CD14-positive monocyte (primary cell): Measurements from ENCODE around the gene GAREM2. TPM values are rescaled to one million over a fixed set of nuclear protein-coding genes. Genes with fewer than 3 reads are reported as not detected.

Experiments
- DNase-seq, 3 donors: peaks; one replicate each; pipeline ENCODE4 v3.0.0-alpha.2; 2011 to 2022
- H2AFZ ChIP-seq: 2 replicates; pipeline ENCODE4 v1.6.0; 2012; ENCODE audit warnings: mild to moderate bottlenecking, low read depth, low read length, inconsistent platforms; ENCODE audit not compliant: insufficient read depth, poor library complexity, severe bottlenecking
- H3K27ac ChIP-seq, 2 donors: 1 replicate in 1 of 2; 2 replicates in 1 of 2; pipeline ENCODE4 v1.5.1; 2012 to 2013; ENCODE audit warnings: low read length in 2 of 2, control low read depth in 1 of 2, inconsistent platforms in 1 of 2, low read depth in 1 of 2, mild to moderate bottlenecking in 1 of 2
- H3K27me3 ChIP-seq, 2 donors: one replicate each; pipeline versions ENCODE4 v1.6.0 to v1.6.1; 2011 to 2013; ENCODE audit warnings: low read length in 2 of 2; ENCODE audit not compliant: control insufficient read depth in 2 of 2, insufficient read depth in 2 of 2
- H3K36me3 ChIP-seq, 2 donors: replicated peaks in 1 of 2; 1 replicate in 1 of 2; 2 replicates in 1 of 2; pipeline versions ENCODE4 v1.5.1 to v1.6.1; 2012 to 2013; ENCODE audit warnings: low read length in 2 of 2, control low read depth in 1 of 2, inconsistent platforms in 1 of 2, mild to moderate bottlenecking in 1 of 2; ENCODE audit not compliant: insufficient read depth in 2 of 2, control insufficient read depth in 1 of 2
- H3K4me1 ChIP-seq, 2 donors: 1 replicate in 1 of 2; 2 replicates in 1 of 2; pipeline versions ENCODE4 v1.5.1 to v1.6.1; 2012 to 2013; ENCODE audit warnings: low read length in 2 of 2, control low read depth in 1 of 2, inconsistent platforms in 1 of 2, mild to moderate bottlenecking in 1 of 2, moderate library complexity in 1 of 2; ENCODE audit not compliant: insufficient read depth in 2 of 2, control insufficient read depth in 1 of 2
- H3K4me2 ChIP-seq: replicated peaks from 2 replicates; pipeline ENCODE3; 2012; ENCODE audit warnings: low read length, moderate library complexity, mild to moderate bottlenecking; ENCODE audit not compliant: poor library complexity, severe bottlenecking; ENCODE audit errors: extremely low read depth
- H3K4me3 ChIP-seq, 3 experiments: fragments of 200-600 bp in 1 of 3; sonication (generic) in 1 of 3; replicated peaks in 1 of 3; 1 replicate in 2 of 3; 2 replicates in 1 of 3; pipeline ENCODE4 v1.5.1; 2011 to 2013; ENCODE audit warnings: low read length in 3 of 3, mild to moderate bottlenecking in 3 of 3, control low read depth in 2 of 3, low read depth in 2 of 3, inconsistent platforms in 1 of 3, moderate library complexity in 1 of 3
- H3K79me2 ChIP-seq: 2 replicates; pipeline ENCODE4 v1.6.0; 2012; ENCODE audit warnings: mild to moderate bottlenecking, control low read depth, inconsistent platforms, low read length, moderate library complexity; ENCODE audit not compliant: insufficient read depth
- H3K9ac ChIP-seq: 2 replicates; pipeline ENCODE4 v1.6.0; 2017; ENCODE audit warnings: low read length, mild to moderate bottlenecking; ENCODE audit not compliant: insufficient read depth, poor library complexity, severe bottlenecking
- H3K9me3 ChIP-seq, 2 donors: replicated peaks in 1 of 2; 1 replicate in 1 of 2; 2 replicates in 1 of 2; pipeline versions ENCODE4 v1.5.1 to v1.6.1; 2012 to 2013; ENCODE audit warnings: low read length in 2 of 2, control low read depth in 1 of 2; ENCODE audit not compliant: control insufficient read depth in 1 of 2, insufficient read depth in 1 of 2
- H4K20me1 ChIP-seq: 2 replicates; pipeline ENCODE4 v1.6.0; 2012; ENCODE audit warnings: mild to moderate bottlenecking, low read length, control low read depth, moderate library complexity; ENCODE audit not compliant: insufficient read depth
- H3K27ac Mint-ChIP-seq, 7 donors: one replicate each; pipeline ENCODE4 v1.8.0; 2020; ENCODE audit warnings: mild to moderate bottlenecking in 7 of 7, mixed read lengths in 7 of 7, moderate library complexity in 6 of 7, inconsistent platforms in 2 of 7
- H3K27me3 Mint-ChIP-seq, 3 donors: one replicate each; pipeline ENCODE4 v1.8.0; 2021 to 2022; ENCODE audit warnings: low read depth in 3 of 3, mild to moderate bottlenecking in 3 of 3, mixed read lengths in 3 of 3, moderate library complexity in 3 of 3, inconsistent platforms in 1 of 3
- H3K36me3 Mint-ChIP-seq, 2 donors: one replicate each; pipeline ENCODE4 v1.8.0; 2020; ENCODE audit warnings: mixed read lengths in 2 of 2, inconsistent platforms in 1 of 2, mild to moderate bottlenecking in 1 of 2
- H3K4me1 Mint-ChIP-seq: one replicate; pipeline ENCODE4 v1.8.0; 2020; ENCODE audit warnings: mild to moderate bottlenecking, mixed read lengths
- H3K4me3 Mint-ChIP-seq, 2 donors: one replicate each; pipeline ENCODE4 v1.8.0; 2020; ENCODE audit warnings: mild to moderate bottlenecking in 2 of 2, mixed read lengths in 2 of 2, moderate library complexity in 1 of 2
- H3K9me3 Mint-ChIP-seq, 7 donors: one replicate each; pipeline ENCODE4 v1.8.0; 2020 to 2022; ENCODE audit warnings: mixed read lengths in 7 of 7, mild to moderate bottlenecking in 6 of 7, moderate library complexity in 6 of 7, inconsistent platforms in 2 of 7
- WGBS: methylation state at CpG from one replicate; pipeline ENCODE4 v1.1.5; 2013; ENCODE audit warnings: missing lambda C conversion rate; ENCODE audit not compliant: insufficient coverage; 5-methylcytosine and 5-hydroxymethylcytosine counted together
- intact Hi-C, 2 donors: fragments of 100-400 bp; cut with micrococcal nuclease; formaldehyde crosslinking; loops; one replicate each; pipeline versions ENCODE4 v1.15.0 to v1.15.1; 2023
- polyA plus RNA-seq, 3 donors: library from polyadenylated mRNA; depleted of rRNA in 1 of 3; unstranded in 2 of 3; stranded (reverse) in 1 of 3; fragments of 300-500 nt in 2 of 3; fragments of >200 nt in 1 of 3; fragmentation: Illumina TruSeq in 2 of 3; gene quantifications; 1 replicate in 2 of 3; 2 replicates in 1 of 3; pipeline ENCODE4 v1.2.3, GENCODE V29; 2012 to 2021
- TF ChIP-seq, protein P1 (sequence below): fragments of 200-600 bp; IDR thresholded peaks from one replicate; pipeline ENCODE4 v1.8.0; 2022; ENCODE audit warnings: antibody characterized with exemption, mild to moderate bottlenecking

GAREM2 gene
- polyA plus RNA-seq, 3 donors: 0.08 to 0.09 TPM; not detected in 1

GRCh38 chr2:26229595-26229994, 56.7 kb downstream of the GAREM2 start:
- Histone ChIP-seq H3K36me3 (peaks cover 95 to 100% of the 10 kb centered on the region in 2 donors), H4K20me1 (peaks cover 25% of the 10 kb centered on the region)

GRCh38 chr2:26230806-26231205, 57.9 kb downstream of the GAREM2 start:
- peaks cover 90 to 97% of the 10 kb centered on the region in 2 donors for H3K36me3 Mint-ChIP-seq
- intact Hi-C loops: no loop called here

More at GRCh38 chr2:26229595-26229994, 56.7 kb downstream of the GAREM2 start:
- Histone ChIP-seq H3K4me2 (no peak overlapping the region), H3K27me3 (no peaks in the 10 kb centered on the region), H3K27ac (no peak overlapping the region), H2AFZ (no peak overlapping the region), H3K79me2 (peaks cover 6% of the 10 kb centered on the region), H3K9me3 (no peaks in the 10 kb centered on the region), H3K4me3 (no peak overlapping the region), H3K4me1 (no peaks in the 10 kb centered on the region), H3K9ac (no peak overlapping the region)
- Mint-ChIP-seq H3K4me1 (no peaks in the 10 kb centered on the region), H3K4me3 (no peak overlapping the region), H3K9me3 (peaks cover 0 to 4% (median 0%) of the 10 kb centered on the region in 7 donors), H3K27me3 (no peaks in the 10 kb centered on the region), H3K27ac (peak overlapping the region in 1 of 7 donors; percentile 22), H3K36me3 (peaks cover 90 to 95% of the 10 kb centered on the region in 2 donors)
- no peak for DNase-seq
- TF ChIP-seq, protein P1, sequence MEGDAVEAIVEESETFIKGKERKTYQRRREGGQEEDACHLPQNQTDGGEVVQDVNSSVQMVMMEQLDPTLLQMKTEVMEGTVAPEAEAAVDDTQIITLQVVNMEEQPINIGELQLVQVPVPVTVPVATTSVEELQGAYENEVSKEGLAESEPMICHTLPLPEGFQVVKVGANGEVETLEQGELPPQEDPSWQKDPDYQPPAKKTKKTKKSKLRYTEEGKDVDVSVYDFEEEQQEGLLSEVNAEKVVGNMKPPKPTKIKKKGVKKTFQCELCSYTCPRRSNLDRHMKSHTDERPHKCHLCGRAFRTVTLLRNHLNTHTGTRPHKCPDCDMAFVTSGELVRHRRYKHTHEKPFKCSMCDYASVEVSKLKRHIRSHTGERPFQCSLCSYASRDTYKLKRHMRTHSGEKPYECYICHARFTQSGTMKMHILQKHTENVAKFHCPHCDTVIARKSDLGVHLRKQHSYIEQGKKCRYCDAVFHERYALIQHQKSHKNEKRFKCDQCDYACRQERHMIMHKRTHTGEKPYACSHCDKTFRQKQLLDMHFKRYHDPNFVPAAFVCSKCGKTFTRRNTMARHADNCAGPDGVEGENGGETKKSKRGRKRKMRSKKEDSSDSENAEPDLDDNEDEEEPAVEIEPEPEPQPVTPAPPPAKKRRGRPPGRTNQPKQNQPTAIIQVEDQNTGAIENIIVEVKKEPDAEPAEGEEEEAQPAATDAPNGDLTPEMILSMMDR: no peak
- 95% methylated on average over 3 of the region's 3 CpGs for WGBS
- intact Hi-C loops: no loop called here

More at GRCh38 chr2:26230806-26231205, 57.9 kb downstream of the GAREM2 start:
- Histone ChIP-seq H3K9me3 (no peaks in the 10 kb centered on the region), H3K36me3 (peaks cover 97 to 100% of the 10 kb centered on the region in 2 donors), H3K27ac (no peak overlapping the region), H3K9ac (no peak overlapping the region), H2AFZ (no peak overlapping the region), H3K4me3 (no peak overlapping the region), H3K4me2 (no peak overlapping the region), H3K4me1 (no peaks in the 10 kb centered on the region), H3K79me2 (peaks cover 9% of the 10 kb centered on the region), H3K27me3 (no peaks in the 10 kb centered on the region), H4K20me1 (peaks cover 16% of the 10 kb centered on the region)
- Mint-ChIP-seq H3K9me3 (peaks cover 0 to 4% (median 0%) of the 10 kb centered on the region in 7 donors), H3K27ac (no peak overlapping the region), H3K27me3 (no peaks in the 10 kb centered on the region), H3K4me3 (no peak overlapping the region), H3K4me1 (no peaks in the 10 kb centered on the region)
- WGBS: no CpG with 5 or more reads among the region's 2 CpGs
- TF ChIP-seq, protein P1: no peak
- DNase-seq: no peak
